ENCODE results near the gene GRIA3.

GRIA3 gene

GRCh38 chrX:123189338-123189737, 5.3 kb downstream of the GRIA3 start:
- Histone ChIP-seq H3K4ac (ENCODE audit: low read depth, low read length) (no peak overlapping the region), H3K14ac (ENCODE audit: low read length) (no peak overlapping the region), H3K79me1 (ENCODE audit: low read length) (no peaks in the 10 kb centered on the region), H3K4me1 (ENCODE audit: control insufficient read depth in 1 of 2, insufficient read depth in 2 of 2, low read length in 2 of 2) (no peaks in the 10 kb centered on the region), H3K23ac (ENCODE audit: low read length) (no peak overlapping the region), H3K27me3 (ENCODE audit: insufficient read depth, low read length) (peaks cover 10% of the 10 kb centered on the region), H3K27ac (ENCODE audit: low read depth, low read length) (no peak overlapping the region), H2BK120ac (ENCODE audit: insufficient read depth, low read length, poor library complexity) (no peak overlapping the region), H3K79me2 (ENCODE audit: control insufficient read depth, insufficient read depth, low read length, poor library complexity) (no peaks in the 10 kb centered on the region), H2BK12ac (ENCODE audit: low read length) (no peak overlapping the region), H2AK5ac (ENCODE audit: low read length) (no peak overlapping the region), H4K12ac (ENCODE audit: low read depth, low read length) (no peak overlapping the region), H3K36me3 (ENCODE audit: control insufficient read depth in 1 of 2, insufficient read depth in 2 of 2, low read length in 2 of 2) (no peaks in the 10 kb centered on the region), H3K9me3 (ENCODE audit: insufficient read depth, low read depth, low read length) (no peaks in the 10 kb centered on the region), H3K18ac (ENCODE audit: low read length) (no peak overlapping the region), H4K8ac (ENCODE audit: low read depth, low read length) (no peak overlapping the region), H4K91ac (ENCODE audit: low read depth, low read length) (no peak overlapping the region), H2AFZ (ENCODE audit: insufficient read depth, low read length, poor library complexity) (no peak overlapping the region), H3K4me3 (ENCODE audit: low read depth, low read length) (no peak overlapping the region), H2BK5ac (ENCODE audit: low read depth, low read length, poor library complexity) (no peak overlapping the region), H3K4me2 (ENCODE audit: low read length) (no peak overlapping the region), H3K9ac (ENCODE audit: low read length) (no peak overlapping the region)
- DNase-seq: no peak
- no CpG with 5 or more reads among the region's 8 CpGs for WGBS (ENCODE audit: extremely low coverage, insufficient coverage, insufficient read length)

- Histone ChIP-seq H2AFZ (ENCODE audit: insufficient read depth, low read length, poor library complexity) (no peak overlapping the region), H3K23ac (ENCODE audit: low read length) (no peak overlapping the region), H3K36me3 (ENCODE audit: control insufficient read depth in 1 of 2, insufficient read depth in 2 of 2, low read length in 2 of 2) (no peaks in the 10 kb centered on the region), H4K91ac (ENCODE audit: low read depth, low read length) (no peak overlapping the region), H3K14ac (ENCODE audit: low read length) (no peak overlapping the region), H3K4me3 (ENCODE audit: low read depth, low read length) (no peak overlapping the region), H2BK5ac (ENCODE audit: low read depth, low read length, poor library complexity) (no peak overlapping the region), H2AK5ac (ENCODE audit: low read length) (no peak overlapping the region), H3K27ac (ENCODE audit: low read depth, low read length) (no peak overlapping the region), H3K4me2 (ENCODE audit: low read length) (no peak overlapping the region), H3K4me1 (ENCODE audit: control insufficient read depth in 1 of 2, insufficient read depth in 2 of 2, low read length in 2 of 2) (no peaks in the 10 kb centered on the region), H4K8ac (ENCODE audit: low read depth, low read length) (no peak overlapping the region), H3K27me3 (ENCODE audit: insufficient read depth, low read length) (peaks cover 4% of the 10 kb centered on the region), H3K9ac (ENCODE audit: low read length) (no peak overlapping the region), H2BK120ac (ENCODE audit: insufficient read depth, low read length, poor library complexity) (no peak overlapping the region), H4K12ac (ENCODE audit: low read depth, low read length) (no peak overlapping the region), H3K18ac (ENCODE audit: low read length) (no peak overlapping the region), H2BK12ac (ENCODE audit: low read length) (no peak overlapping the region), H3K4ac (ENCODE audit: low read depth, low read length) (no peak overlapping the region), H3K9me3 (ENCODE audit: insufficient read depth, low read depth, low read length) (no peaks in the 10 kb centered on the region), H3K79me1 (ENCODE audit: low read length) (no peaks in the 10 kb centered on the region), H3K79me2 (ENCODE audit: control insufficient read depth, insufficient read depth, low read length, poor library complexity) (no peaks in the 10 kb centered on the region)
- no CpG with 5 or more reads among the region's 6 CpGs for WGBS (ENCODE audit: extremely low coverage, insufficient coverage, insufficient read length)
- DNase-seq: no peak
These were observed 6.0 kb downstream of the GRIA3 start for GRCh38 chrX:123190096-123190495.

- no peak overlapping the region for H4K8ac ChIP-seq (ENCODE audit: low read depth, low read length)
- no peak overlapping the region for H2AFZ ChIP-seq (ENCODE audit: insufficient read depth, low read length, poor library complexity)
- H3K79me2 ChIP-seq (ENCODE audit: control insufficient read depth, insufficient read depth, low read length, poor library complexity): no peaks in the 10 kb centered on the region
- H3K27ac ChIP-seq (ENCODE audit: low read depth, low read length): no peak overlapping the region
- H3K23ac ChIP-seq (ENCODE audit: low read length): no peak overlapping the region
- no peak overlapping the region for H3K9ac ChIP-seq (ENCODE audit: low read length)
- H3K36me3 ChIP-seq (ENCODE audit: control insufficient read depth in 1 of 2, insufficient read depth in 2 of 2, low read length in 2 of 2): no peaks in the 10 kb centered on the region
- H2BK5ac ChIP-seq (ENCODE audit: low read depth, low read length, poor library complexity): no peak overlapping the region
- H3K4me2 ChIP-seq (ENCODE audit: low read length): no peak overlapping the region
- no peak overlapping the region for H3K18ac ChIP-seq (ENCODE audit: low read length)
- no peak overlapping the region for H2BK12ac ChIP-seq (ENCODE audit: low read length)
- WGBS (ENCODE audit: extremely low coverage, insufficient coverage, insufficient read length): no CpG with 5 or more reads among the region's 4 CpGs
- no peaks in the 10 kb centered on the region for H3K27me3 ChIP-seq (ENCODE audit: insufficient read depth, low read length)
- H4K91ac ChIP-seq (ENCODE audit: low read depth, low read length): no peak overlapping the region
- no peak overlapping the region for H3K14ac ChIP-seq (ENCODE audit: low read length)
- H3K4ac ChIP-seq (ENCODE audit: low read depth, low read length): no peak overlapping the region
- no peaks in the 10 kb centered on the region for H3K4me1 ChIP-seq (ENCODE audit: control insufficient read depth in 1 of 2, insufficient read depth in 2 of 2, low read length in 2 of 2)
- no peak overlapping the region for H2BK120ac ChIP-seq (ENCODE audit: insufficient read depth, low read length, poor library complexity)
- no peaks in the 10 kb centered on the region for H3K79me1 ChIP-seq (ENCODE audit: low read length)
- H4K12ac ChIP-seq (ENCODE audit: low read depth, low read length): no peak overlapping the region
- H2AK5ac ChIP-seq (ENCODE audit: low read length): no peak overlapping the region
- H3K4me3 ChIP-seq (ENCODE audit: low read depth, low read length): no peak overlapping the region
- no peaks in the 10 kb centered on the region for H3K9me3 ChIP-seq (ENCODE audit: insufficient read depth, low read depth, low read length)
- no peak for DNase-seq
These were observed 9.0 kb downstream of the GRIA3 start for GRCh38 chrX:123193101-123193500.

- H3K14ac ChIP-seq (ENCODE audit: low read length): no peak overlapping the region
- H2BK5ac ChIP-seq (ENCODE audit: low read depth, low read length, poor library complexity): no peak overlapping the region
- H3K79me1 ChIP-seq (ENCODE audit: low read length): no peaks in the 10 kb centered on the region
- no peak overlapping the region for H2AFZ ChIP-seq (ENCODE audit: insufficient read depth, low read length, poor library complexity)
- H4K8ac ChIP-seq (ENCODE audit: low read depth, low read length): no peak overlapping the region
- H2AK5ac ChIP-seq (ENCODE audit: low read length): no peak overlapping the region
- H3K4ac ChIP-seq (ENCODE audit: low read depth, low read length): no peak overlapping the region
- H3K27ac ChIP-seq (ENCODE audit: low read depth, low read length): no peak overlapping the region
- no peaks in the 10 kb centered on the region for H3K27me3 ChIP-seq (ENCODE audit: insufficient read depth, low read length)
- no peak overlapping the region for H3K9ac ChIP-seq (ENCODE audit: low read length)
- H2BK12ac ChIP-seq (ENCODE audit: low read length): no peak overlapping the region
- H3K4me3 ChIP-seq (ENCODE audit: low read depth, low read length): no peak overlapping the region
- no peaks in the 10 kb centered on the region for H3K4me1 ChIP-seq (ENCODE audit: control insufficient read depth in 1 of 2, insufficient read depth in 2 of 2, low read length in 2 of 2)
- no peak overlapping the region for H3K4me2 ChIP-seq (ENCODE audit: low read length)
- H3K23ac ChIP-seq (ENCODE audit: low read length): no peak overlapping the region
- WGBS (ENCODE audit: extremely low coverage, insufficient coverage, insufficient read length): no CpG with 5 or more reads among the region's 1 CpG
- no peak overlapping the region for H3K18ac ChIP-seq (ENCODE audit: low read length)
- no peaks in the 10 kb centered on the region for H3K79me2 ChIP-seq (ENCODE audit: control insufficient read depth, insufficient read depth, low read length, poor library complexity)
- no peaks in the 10 kb centered on the region for H3K9me3 ChIP-seq (ENCODE audit: insufficient read depth, low read depth, low read length)
- H3K36me3 ChIP-seq (ENCODE audit: control insufficient read depth in 1 of 2, insufficient read depth in 2 of 2, low read length in 2 of 2): no peaks in the 10 kb centered on the region
- H4K12ac ChIP-seq (ENCODE audit: low read depth, low read length): no peak overlapping the region
- DNase-seq: no peak
- no peak overlapping the region for H2BK120ac ChIP-seq (ENCODE audit: insufficient read depth, low read length, poor library complexity)
- H4K91ac ChIP-seq (ENCODE audit: low read depth, low read length): no peak overlapping the region
These were observed 15.3 kb downstream of the GRIA3 start for GRCh38 chrX:123199338-123199737.
